K562 (cell line): ENCODE results near the gene RITA1. TPM values are rescaled to one million over a fixed set of nuclear protein-coding genes. Genes with fewer than 3 reads are reported as not detected.
A peak's percentile ranks its signal among the peaks of the same experiment; 100 is the strongest.

Source experiments
- CHCHD3 ChIP-seq: fragments of 250-450 bp; sonication (Bioruptor Pico); IDR thresholded peaks from 2 replicates; pipeline ENCODE4 v2.1.2; 2022; ENCODE audit warnings: mild to moderate bottlenecking
- ETV1 ChIP-seq: fragments of 450-650 bp; conservative IDR thresholded peaks from 2 replicates; pipeline ENCODE4 v1.6.1; 2016; ENCODE audit warnings: missing genetic modification characterization, control low read depth, low read depth, missing compliant biosample characterization
- GABPB1 ChIP-seq: sonication (generic); formaldehyde crosslinking; IDR thresholded peaks from 2 replicates; pipeline ENCODE4 v1.8.0; 2022; ENCODE audit warnings: mild to moderate bottlenecking, missing genetic modification reagents
- HMGXB4 ChIP-seq: sonication (generic); formaldehyde crosslinking; IDR thresholded peaks from 2 replicates; pipeline ENCODE4 v1.8.1; 2023; ENCODE audit warnings: mild to moderate bottlenecking, missing genetic modification reagents
- KLF1 ChIP-seq: fragments of 450-650 bp; IDR thresholded peaks from 2 replicates; pipeline ENCODE4 v1.6.1; 2016; ENCODE audit warnings: missing genetic modification characterization, missing compliant biosample characterization
- KLF16 ChIP-seq: IDR thresholded peaks from 2 replicates; pipeline ENCODE4 v1.6.1; 2016; ENCODE audit warnings: antibody characterized with exemption
- NCOA2 ChIP-seq, 2 experiments: fragments of 450-650 bp; IDR thresholded peaks; 2 replicates each; pipeline ENCODE4 v1.6.1; 2018; ENCODE audit warnings: mild to moderate bottlenecking in 2 of 2, moderate library complexity in 1 of 2; ENCODE audit not compliant: partially characterized antibody in 2 of 2
- PREB ChIP-seq: sonication (generic); formaldehyde crosslinking; IDR thresholded peaks from 2 replicates; pipeline ENCODE4 v1.8.1; 2023; ENCODE audit warnings: mild to moderate bottlenecking, missing genetic modification reagents
- RBFOX2 ChIP-seq: fragments of 200-400 bp; formaldehyde crosslinking; IDR thresholded peaks from 2 replicates; pipeline ENCODE4 v1.6.1; 2017; ENCODE audit warnings: low read depth, mild to moderate bottlenecking, low read length, moderate library complexity
- RBM34 ChIP-seq: fragments of 200-400 bp; formaldehyde crosslinking; IDR thresholded peaks from 2 replicates; pipeline ENCODE4 v1.6.1; 2018; ENCODE audit warnings: low read length, borderline replicate concordance; ENCODE audit not compliant: insufficient read depth
- SRSF1 ChIP-seq: fragments of 200-400 bp; formaldehyde crosslinking; IDR thresholded peaks from 2 replicates; pipeline ENCODE4 v1.6.1; 2017; ENCODE audit warnings: mild to moderate bottlenecking, low read depth, low read length, moderate library complexity
- ZBTB12 ChIP-seq: fragments of 250-450 bp; sonication (Bioruptor Pico); IDR thresholded peaks from 2 replicates; pipeline ENCODE4 v1.4.0; 2020
- ZBTB26 ChIP-seq: fragments of 450-650 bp; formaldehyde crosslinking; IDR thresholded peaks from 2 replicates; pipeline ENCODE4 v1.4.0; 2022; ENCODE audit warnings: missing genetic modification characterization
- polyA plus RNA-seq, 8 experiments: library from polyadenylated mRNA; depleted of rRNA in 4 of 8; stranded (reverse) in 5 of 8; unstranded in 3 of 8; fragments of >200 nt; fragmentation: Nextera tagmentation in 2 of 8; fragmentation: Illumina TruSeq in 1 of 8; extraction: Ambion mirVana in 2 of 8; extraction: Trizol in 1 of 8; gene quantifications; 2 replicates each; pipeline versions ENCODE4 v1.2.1 to v1.2.3, GENCODE V29; 2011 to 2014; ENCODE audit warnings: inconsistent platforms in 1 of 8, missing spikeins in 1 of 8
- total RNA-seq, 7 experiments: library from RNA; depleted of rRNA in 6 of 7; stranded (reverse); fragments of >200 nt in 6 of 7; fragmentation: Illumina TruSeq in 2 of 7; extraction: Trizol in 2 of 7; gene quantifications; 2 replicates each; pipeline versions ENCODE4 v1.2.1 to v1.2.3, GENCODE V29; 2011 to 2021; ENCODE audit warnings: low replicate concordance in 1 of 7
- TF ChIP-seq, protein P1 (sequence below): IDR thresholded peaks from 3 replicates; pipeline ENCODE4 v1.6.1; 2011; ENCODE audit warnings: borderline replicate concordance, mild to moderate bottlenecking, moderate library complexity; ENCODE audit not compliant: insufficient read length; ENCODE audit errors: extremely low read depth

RITA1 gene
- total and polyA plus RNA-seq, 9 of the 15 experiments (the other 6 are each of a cell fraction or from before 2014, with no cell fraction given), result 2.8 to 40.4 (median 18.0) TPM

GRCh38 chr12:113185180-113186032 lies at the start of gene RITA1, which contains the start of gene DDX54 (continued):
- TF ChIP-seq ZBTB26 (CRISPR knock-in tag) (no peak), GABPB1 (peak; percentile 77), KLF16 (peak; percentile 4; the same call in 1 of the 2 replicates), SRSF1 (0 out of 2 replicates have a peak, but pooled peaks have one; percentile 81), HMGXB4 (CRISPR knock-in tag) (peak; percentile 79; the same call in 1 of the 2 replicates), PREB (no peak), ETV1 (tag) (peak; percentile 42; the same call in 1 of the 2 replicates), NCOA2 (IDR thresholded peaks at IDR 0.05; ENCODE audit: partially characterized antibody in 2 of 2) (no peak), KLF1 (tag) (no peak), RBFOX2 (peak; percentile 95), CHCHD3 (CRISPR knock-in tag) (no peak), ZBTB12 (CRISPR knock-in tag) (no peak), RBM34 (0 out of 2 replicates have a peak, but pooled peaks have one; percentile 26)
- TF ChIP-seq, protein P1, sequence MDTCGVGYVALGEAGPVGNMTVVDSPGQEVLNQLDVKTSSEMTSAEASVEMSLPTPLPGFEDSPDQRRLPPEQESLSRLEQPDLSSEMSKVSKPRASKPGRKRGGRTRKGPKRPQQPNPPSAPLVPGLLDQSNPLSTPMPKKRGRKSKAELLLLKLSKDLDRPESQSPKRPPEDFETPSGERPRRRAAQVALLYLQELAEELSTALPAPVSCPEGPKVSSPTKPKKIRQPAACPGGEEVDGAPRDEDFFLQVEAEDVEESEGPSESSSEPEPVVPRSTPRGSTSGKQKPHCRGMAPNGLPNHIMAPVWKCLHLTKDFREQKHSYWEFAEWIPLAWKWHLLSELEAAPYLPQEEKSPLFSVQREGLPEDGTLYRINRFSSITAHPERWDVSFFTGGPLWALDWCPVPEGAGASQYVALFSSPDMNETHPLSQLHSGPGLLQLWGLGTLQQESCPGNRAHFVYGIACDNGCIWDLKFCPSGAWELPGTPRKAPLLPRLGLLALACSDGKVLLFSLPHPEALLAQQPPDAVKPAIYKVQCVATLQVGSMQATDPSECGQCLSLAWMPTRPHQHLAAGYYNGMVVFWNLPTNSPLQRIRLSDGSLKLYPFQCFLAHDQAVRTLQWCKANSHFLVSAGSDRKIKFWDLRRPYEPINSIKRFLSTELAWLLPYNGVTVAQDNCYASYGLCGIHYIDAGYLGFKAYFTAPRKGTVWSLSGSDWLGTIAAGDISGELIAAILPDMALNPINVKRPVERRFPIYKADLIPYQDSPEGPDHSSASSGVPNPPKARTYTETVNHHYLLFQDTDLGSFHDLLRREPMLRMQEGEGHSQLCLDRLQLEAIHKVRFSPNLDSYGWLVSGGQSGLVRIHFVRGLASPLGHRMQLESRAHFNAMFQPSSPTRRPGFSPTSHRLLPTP, result no peak
